Measurements from ENCODE around the gene ANKRD35.

DNA sequence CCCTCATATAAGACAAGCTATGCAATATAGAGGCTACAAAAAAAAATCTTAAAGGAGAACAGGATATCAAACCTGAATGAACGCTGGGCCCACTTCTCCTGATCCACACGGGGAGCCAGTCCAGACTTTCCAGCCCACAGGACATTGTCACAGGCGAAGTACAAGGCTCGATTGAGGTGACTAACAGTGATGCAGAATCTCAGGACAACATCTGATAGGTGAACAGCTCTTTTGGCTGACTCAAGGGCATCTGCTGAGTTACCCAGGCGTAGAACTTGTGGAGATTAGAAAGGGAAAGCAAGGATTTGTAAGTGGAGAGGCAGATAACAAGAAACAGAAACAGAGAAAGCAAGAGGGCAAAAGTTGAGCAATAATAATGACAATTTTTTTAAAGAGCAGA, 31.1 kb upstream of the ANKRD35 start:
- TF ChIP-seq, protein P1, sequence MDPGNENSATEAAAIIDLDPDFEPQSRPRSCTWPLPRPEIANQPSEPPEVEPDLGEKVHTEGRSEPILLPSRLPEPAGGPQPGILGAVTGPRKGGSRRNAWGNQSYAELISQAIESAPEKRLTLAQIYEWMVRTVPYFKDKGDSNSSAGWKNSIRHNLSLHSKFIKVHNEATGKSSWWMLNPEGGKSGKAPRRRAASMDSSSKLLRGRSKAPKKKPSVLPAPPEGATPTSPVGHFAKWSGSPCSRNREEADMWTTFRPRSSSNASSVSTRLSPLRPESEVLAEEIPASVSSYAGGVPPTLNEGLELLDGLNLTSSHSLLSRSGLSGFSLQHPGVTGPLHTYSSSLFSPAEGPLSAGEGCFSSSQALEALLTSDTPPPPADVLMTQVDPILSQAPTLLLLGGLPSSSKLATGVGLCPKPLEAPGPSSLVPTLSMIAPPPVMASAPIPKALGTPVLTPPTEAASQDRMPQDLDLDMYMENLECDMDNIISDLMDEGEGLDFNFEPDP (CRISPR knock-in tag; IDR thresholded peaks at IDR 0.05) = no peak
- TF ChIP-seq, protein P2, sequence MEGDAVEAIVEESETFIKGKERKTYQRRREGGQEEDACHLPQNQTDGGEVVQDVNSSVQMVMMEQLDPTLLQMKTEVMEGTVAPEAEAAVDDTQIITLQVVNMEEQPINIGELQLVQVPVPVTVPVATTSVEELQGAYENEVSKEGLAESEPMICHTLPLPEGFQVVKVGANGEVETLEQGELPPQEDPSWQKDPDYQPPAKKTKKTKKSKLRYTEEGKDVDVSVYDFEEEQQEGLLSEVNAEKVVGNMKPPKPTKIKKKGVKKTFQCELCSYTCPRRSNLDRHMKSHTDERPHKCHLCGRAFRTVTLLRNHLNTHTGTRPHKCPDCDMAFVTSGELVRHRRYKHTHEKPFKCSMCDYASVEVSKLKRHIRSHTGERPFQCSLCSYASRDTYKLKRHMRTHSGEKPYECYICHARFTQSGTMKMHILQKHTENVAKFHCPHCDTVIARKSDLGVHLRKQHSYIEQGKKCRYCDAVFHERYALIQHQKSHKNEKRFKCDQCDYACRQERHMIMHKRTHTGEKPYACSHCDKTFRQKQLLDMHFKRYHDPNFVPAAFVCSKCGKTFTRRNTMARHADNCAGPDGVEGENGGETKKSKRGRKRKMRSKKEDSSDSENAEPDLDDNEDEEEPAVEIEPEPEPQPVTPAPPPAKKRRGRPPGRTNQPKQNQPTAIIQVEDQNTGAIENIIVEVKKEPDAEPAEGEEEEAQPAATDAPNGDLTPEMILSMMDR (IDR thresholded peaks at IDR 0.05 in 2 of 3, conservative IDR thresholded peaks at IDR 0.05 in 1 of 3; ENCODE audit: insufficient read depth in 2 of 3, low read depth in 1 of 3, low read length in 3 of 3) = no peak
- TF ChIP-seq CEBPB (tag; IDR thresholded peaks at IDR 0.05) = no peak; the same call in 1 of the 2 replicates
